GM18505 (cell line): ENCODE data around the gene CDK18.

Source experiments
- ATAC-seq: cut with Tn5 transposase; IDR thresholded peaks from one replicate; pipeline ENCODE4 v1.9.1; 2021; ENCODE audit not compliant: unreplicated experiment
- POLR2A ChIP-seq: IDR thresholded peaks from 4 replicates; pipeline ENCODE4 v1.6.1; 2011; ENCODE audit warnings: borderline replicate concordance; ENCODE audit not compliant: insufficient read depth, insufficient read length; ENCODE audit errors: extremely low read depth

CDK18 gene

GRCh38 chr1:205486258-205486657 is 18.2 kb upstream of the CDK18 start:
- no peak for TF ChIP-seq POLR2A
- ATAC-seq, result no peak

GRCh38 chr1:205488074-205488723 is 16.3 kb upstream of the CDK18 start:
- TF ChIP-seq POLR2A, result no peak
- no peak for ATAC-seq

- no peak for TF ChIP-seq POLR2A
- no peak for ATAC-seq
Observed at GRCh38 chr1:205491794-205492193, 12.7 kb upstream of the CDK18 start.

- TF ChIP-seq POLR2A, result no peak
Observed at GRCh38 chr1:205492201-205492667, 12.2 kb upstream of the CDK18 start.

GRCh38 chr1:205492774-205493173 is 11.7 kb upstream of the CDK18 start:
- ATAC-seq, result no peak

More at GRCh38 chr1:205492201-205492667, 12.2 kb upstream of the CDK18 start:
- no peak for ATAC-seq

GRCh38 chr1:205493241-205494085 is 11.0 kb upstream of the CDK18 start:
- no peak for ATAC-seq
- TF ChIP-seq POLR2A, result no peak

More at GRCh38 chr1:205492774-205493173, 11.7 kb upstream of the CDK18 start:
- TF ChIP-seq POLR2A, result no peak

GRCh38 chr1:205494115-205494514 is 10.4 kb upstream of the CDK18 start:
- ATAC-seq, result no peak

GRCh38 chr1:205495237-205495823 is 9.1 kb upstream of the CDK18 start:
- no peak for ATAC-seq
- no peak for TF ChIP-seq POLR2A

More at GRCh38 chr1:205494115-205494514, 10.4 kb upstream of the CDK18 start:
- no peak for TF ChIP-seq POLR2A

- TF ChIP-seq POLR2A, result no peak
- ATAC-seq, result no peak
Observed at GRCh38 chr1:205496661-205497060, 7.8 kb upstream of the CDK18 start.

- ATAC-seq, result no peak
- no peak for TF ChIP-seq POLR2A
Observed at GRCh38 chr1:205497351-205497750, 7.1 kb upstream of the CDK18 start.

GRCh38 chr1:205499789-205500188 is 4.7 kb upstream of the CDK18 start:
- ATAC-seq, result no peak
- no peak for TF ChIP-seq POLR2A

- no peak for ATAC-seq
- no peak for TF ChIP-seq POLR2A
Observed at GRCh38 chr1:205500240-205501233, 3.9 kb upstream of the CDK18 start.

- ATAC-seq, result no peak
- TF ChIP-seq POLR2A, result no peak
Observed at GRCh38 chr1:205502111-205502810, 2.2 kb upstream of the CDK18 start.

GRCh38 chr1:205502992-205503391 is 1.5 kb upstream of the CDK18 start:
- ATAC-seq, result no peak
- TF ChIP-seq POLR2A, result no peak
